HepG2 (cell line): Measurements from ENCODE around the gene ARFGEF2. TPM values are rescaled to one million over a fixed set of nuclear protein-coding genes. Genes with fewer than 3 reads are reported as not detected.

ENCODE experiments used
- ATF3 ChIP-seq: sonication (generic); formaldehyde crosslinking; IDR thresholded peaks from 2 replicates; pipeline ENCODE4 v1.4.0; 2020; ENCODE audit warnings: missing genetic modification reagents
- ATM ChIP-seq: fragments of 450-650 bp; IDR thresholded peaks from 2 replicates; pipeline ENCODE4 v1.7.1; 2017; ENCODE audit warnings: mild to moderate bottlenecking, borderline replicate concordance
- E2F2 ChIP-seq: sonication (generic); formaldehyde crosslinking; IDR thresholded peaks from 2 replicates; pipeline ENCODE4 v1.4.0; 2020; ENCODE audit warnings: missing genetic modification reagents, borderline replicate concordance
- ELF4 ChIP-seq: sonication (generic); formaldehyde crosslinking; IDR thresholded peaks from 2 replicates; pipeline ENCODE4 v1.5.0; 2020; ENCODE audit warnings: missing genetic modification reagents, mild to moderate bottlenecking, moderate library complexity, borderline replicate concordance
- ETS1 ChIP-seq: sonication (generic); formaldehyde crosslinking; IDR thresholded peaks from 2 replicates; pipeline ENCODE4 v1.4.0; 2020; ENCODE audit warnings: missing genetic modification reagents
- MED13 ChIP-seq: sonication (generic); formaldehyde crosslinking; IDR thresholded peaks from 2 replicates; pipeline ENCODE4 v1.5.0; 2020; ENCODE audit warnings: missing genetic modification reagents
- MTF2 ChIP-seq: sonication (generic); formaldehyde crosslinking; IDR thresholded peaks from 2 replicates; pipeline ENCODE4 v1.5.0; 2020; ENCODE audit warnings: missing genetic modification reagents, borderline replicate concordance
- MZF1 ChIP-seq: sonication (generic); formaldehyde crosslinking; IDR thresholded peaks from 2 replicates; pipeline ENCODE4 v1.8.1; 2023; ENCODE audit warnings: mild to moderate bottlenecking, missing genetic modification reagents, borderline replicate concordance
- NCOR1 ChIP-seq: fragments of 200-600 bp; sonication (generic); IDR thresholded peaks from 2 replicates; pipeline ENCODE4 v1.7.0; 2017; ENCODE audit warnings: antibody characterized with exemption, low read length, borderline replicate concordance
- POGK ChIP-seq: sonication (generic); formaldehyde crosslinking; conservative IDR thresholded peaks from 2 replicates; pipeline ENCODE4 v1.8.0; 2022; ENCODE audit warnings: mild to moderate bottlenecking, moderate library complexity, missing genetic modification reagents
- RCOR2 ChIP-seq: IDR thresholded peaks from 2 replicates; pipeline ENCODE4 v1.6.1; 2016; ENCODE audit warnings: missing biosample characterization, missing genetic modification reagents
- RFX1 ChIP-seq: fragments of 450-650 bp; IDR thresholded peaks from 2 replicates; pipeline ENCODE4 v1.6.1; 2017
- SALL2 ChIP-seq: sonication (generic); formaldehyde crosslinking; IDR thresholded peaks from 2 replicates; pipeline ENCODE4 v1.8.1; 2023; ENCODE audit warnings: mild to moderate bottlenecking, missing genetic modification reagents, inconsistent platforms
- SMAD1 ChIP-seq: sonication (generic); formaldehyde crosslinking; IDR thresholded peaks from 2 replicates; pipeline ENCODE4 v1.4.0; 2020; ENCODE audit warnings: missing genetic modification reagents, low read depth, mild to moderate bottlenecking, borderline replicate concordance
- SRSF9 ChIP-seq: fragments of 200-400 bp; formaldehyde crosslinking; IDR thresholded peaks from 2 replicates; pipeline ENCODE4 v1.6.1; 2018; ENCODE audit warnings: borderline replicate concordance, mild to moderate bottlenecking, low read depth, low read length; ENCODE audit not compliant: insufficient read depth, poor library complexity, severe bottlenecking
- TGIF2 ChIP-seq: IDR thresholded peaks from 2 replicates; pipeline ENCODE4 v1.6.1; 2016; ENCODE audit warnings: control low read depth, missing compliant biosample characterization
- ZBTB20 ChIP-seq: sonication (generic); formaldehyde crosslinking; IDR thresholded peaks from 2 replicates; pipeline ENCODE4 v1.8.1; 2023; ENCODE audit warnings: missing genetic modification reagents, low read depth, mild to moderate bottlenecking, borderline replicate concordance
- ZNF12 ChIP-seq: sonication (generic); formaldehyde crosslinking; IDR thresholded peaks from 2 replicates; pipeline ENCODE4 v1.5.0; 2020; ENCODE audit warnings: missing genetic modification reagents
- ZNF235 ChIP-seq: sonication (generic); formaldehyde crosslinking; IDR thresholded peaks from 2 replicates; pipeline ENCODE4 v1.8.1; 2023; ENCODE audit warnings: mild to moderate bottlenecking, missing genetic modification reagents, borderline replicate concordance
- ZNF431 ChIP-seq: sonication (generic); formaldehyde crosslinking; IDR thresholded peaks from 2 replicates; pipeline ENCODE4 v1.9.0; 2022; ENCODE audit warnings: missing genetic modification reagents, low read depth, mild to moderate bottlenecking, borderline replicate concordance
- ZNF724P ChIP-seq: sonication (generic); formaldehyde crosslinking; IDR thresholded peaks from 2 replicates; pipeline ENCODE4 v1.8.0; 2022; ENCODE audit warnings: missing genetic modification reagents, borderline replicate concordance
- ZNF737 ChIP-seq: sonication (generic); formaldehyde crosslinking; IDR thresholded peaks from 2 replicates; pipeline ENCODE4 v1.5.0; 2020; ENCODE audit warnings: missing genetic modification reagents, mild to moderate bottlenecking, borderline replicate concordance
- ZNF761 ChIP-seq: sonication (generic); formaldehyde crosslinking; conservative IDR thresholded peaks from 2 replicates; pipeline ENCODE4 v1.4.0; 2020; ENCODE audit warnings: mild to moderate bottlenecking, missing genetic modification reagents
- ZNF777 ChIP-seq: sonication (generic); formaldehyde crosslinking; IDR thresholded peaks from 2 replicates; pipeline ENCODE4 v1.4.0; 2020; ENCODE audit warnings: missing genetic modification reagents
- ZNF850 ChIP-seq: sonication (generic); formaldehyde crosslinking; conservative IDR thresholded peaks from 2 replicates; pipeline ENCODE4 v1.9.0; 2021; ENCODE audit warnings: mild to moderate bottlenecking, missing genetic modification reagents
- polyA plus RNA-seq, 8 experiments: library from polyadenylated mRNA; depleted of rRNA in 3 of 8; stranded (reverse) in 7 of 8; unstranded in 1 of 8; fragments of >200 nt; fragmentation: Illumina TruSeq in 4 of 8; extraction: Trizol in 4 of 8; gene quantifications; 2 replicates each; pipeline versions ENCODE4 v1.2.1 to v1.2.3, GENCODE V29; 2011 to 2016; ENCODE audit warnings: low read depth in 4 of 8, missing spikeins in 1 of 8, mixed read lengths in 1 of 8; ENCODE audit not compliant: insufficient read depth in 1 of 8
- total RNA-seq, 5 experiments: library from RNA; depleted of rRNA; stranded (reverse); fragments of >200 nt; fragmentation: Illumina TruSeq; extraction: Trizol; gene quantifications; 2 replicates each; pipeline ENCODE4 v1.2.3, GENCODE V29; 2016; ENCODE audit warnings: low read depth in 1 of 5
- TF ChIP-seq, protein P1 (sequence below): IDR thresholded peaks from 2 replicates; pipeline ENCODE4 v1.6.1; 2016; ENCODE audit warnings: missing compliant biosample characterization, missing genetic modification reagents, borderline replicate concordance

ARFGEF2 gene
- total and polyA plus RNA-seq, 2 of the 13 experiments (the other 11 are each of a cell fraction or from before 2014, with no cell fraction given): 44.0 to 60.8 TPM

GRCh38 chr20:48923149-48923718 lies 1.7 kb downstream of the ARFGEF2 start (continued):
- no peak for TF ChIP-seq POGK (CRISPR knock-in tag)
- no peak for TF ChIP-seq ZNF737 (CRISPR knock-in tag)
- TF ChIP-seq ELF4 (CRISPR knock-in tag): peak; percentile 67; the same call in 1 of the 2 replicates
- no peak for TF ChIP-seq SMAD1 (CRISPR knock-in tag)
- TF ChIP-seq ZNF777 (CRISPR knock-in tag): no peak
- TF ChIP-seq E2F2 (CRISPR knock-in tag): no peak
- TF ChIP-seq ZNF724P: no peak
- TF ChIP-seq ZNF12 (CRISPR knock-in tag): peak; percentile 71
- TF ChIP-seq ATM: no peak
- no peak for TF ChIP-seq MTF2
- no peak; the same call in 1 of the 2 replicates for TF ChIP-seq ZNF431 (CRISPR knock-in tag)
- TF ChIP-seq RFX1: no peak
- TF ChIP-seq ZNF761 (CRISPR knock-in tag): 0 out of 2 replicates have a peak, but pooled peaks have one; percentile 36
- no peak for TF ChIP-seq ETS1
- no peak; the same call in 1 of the 2 replicates for TF ChIP-seq SALL2 (CRISPR knock-in tag)
- no peak for TF ChIP-seq ZNF850
- peak; percentile 94; the same call in 1 of the 2 replicates for TF ChIP-seq NCOR1
- no peak for TF ChIP-seq ZBTB20 (CRISPR knock-in tag)
- TF ChIP-seq MED13: no peak
- TF ChIP-seq TGIF2: no peak
- TF ChIP-seq ATF3: no peak
- TF ChIP-seq MZF1 (CRISPR knock-in tag): no peak
- no peak for TF ChIP-seq SRSF9
- TF ChIP-seq, protein P1, sequence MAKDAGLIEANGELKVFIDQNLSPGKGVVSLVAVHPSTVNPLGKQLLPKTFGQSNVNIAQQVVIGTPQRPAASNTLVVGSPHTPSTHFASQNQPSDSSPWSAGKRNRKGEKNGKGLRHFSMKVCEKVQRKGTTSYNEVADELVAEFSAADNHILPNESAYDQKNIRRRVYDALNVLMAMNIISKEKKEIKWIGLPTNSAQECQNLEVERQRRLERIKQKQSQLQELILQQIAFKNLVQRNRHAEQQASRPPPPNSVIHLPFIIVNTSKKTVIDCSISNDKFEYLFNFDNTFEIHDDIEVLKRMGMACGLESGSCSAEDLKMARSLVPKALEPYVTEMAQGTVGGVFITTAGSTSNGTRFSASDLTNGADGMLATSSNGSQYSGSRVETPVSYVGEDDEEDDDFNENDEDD (CRISPR knock-in tag): no peak
- TF ChIP-seq ZNF235: no peak
- TF ChIP-seq RCOR2 (CRISPR knock-in tag): peak; percentile 45; the same call in 1 of the 2 replicates
